Measurements from ENCODE around the gene CD70.
"Not testable (repeated sequence)": the region's sequence is repeated elsewhere in the genome, so short reads cannot be mapped to it uniquely, and the experiment has no call there.

The CD70 gene

DNA sequence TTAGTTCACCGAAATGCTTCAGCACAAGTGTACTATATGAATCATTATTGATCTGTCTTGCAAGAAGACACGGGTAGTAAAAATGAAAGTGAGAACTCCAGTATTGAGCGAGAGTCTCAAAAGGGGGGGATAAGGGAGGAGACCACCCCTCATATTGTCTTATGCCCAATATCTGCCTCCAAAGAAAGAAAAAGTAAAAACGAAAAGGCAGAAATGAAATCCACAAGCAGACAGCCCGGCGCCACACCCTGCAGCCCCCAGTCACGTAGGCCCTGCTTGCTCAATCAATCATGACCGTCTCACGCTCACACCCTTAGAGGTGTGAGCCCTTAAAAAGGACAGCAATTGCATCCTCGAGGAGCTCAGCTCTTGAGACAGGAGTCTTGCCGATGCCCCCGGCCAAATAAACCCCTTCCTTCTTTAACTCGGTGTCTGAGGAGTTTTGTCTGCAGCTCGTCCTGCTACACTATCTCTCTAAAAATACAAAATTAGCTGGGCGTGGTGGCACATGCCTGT is 10.6 kb upstream of the CD70 start:
- CTCF ChIA-PET: not testable (repeated sequence)

GRCh38 chr19:6600951-6601536 is 10.1 kb upstream of the CD70 start:
- H3K27ac ChIP-seq (ENCODE audit: extremely low read depth, low read depth, low read length); H3K4me1 ChIP-seq (ENCODE audit: control insufficient read depth, insufficient read depth, low read length); POLR2A ChIA-PET; H3K9me3 ChIP-seq (ENCODE audit: control insufficient read depth, insufficient read depth, low read depth, low read length); H3K36me3 ChIP-seq (ENCODE audit: control insufficient read depth in 2 of 2, insufficient read depth in 1 of 2, low read length in 2 of 2); H3K4me3 ChIP-seq (ENCODE audit: low read depth, low read length): not testable (repeated sequence)
- CTCF ChIA-PET: interaction anchor here (0.7 to 1.1 kb wide), 3 partner anchors 115 to 262 kb away, joined by 3 to 5 read pairs (median 4); no protein-coding TSS in a partner anchor

More for the DNA sequence above, 10.6 kb upstream of the CD70 start:
- POLR2A ChIA-PET: interaction anchor here (0.7 kb wide), 1 partner anchor 71 kb away, joined by 5 read pairs; no protein-coding TSS in a partner anchor
- H3K9me3 ChIP-seq (ENCODE audit: control insufficient read depth, insufficient read depth, low read depth, low read length); H3K4me3 ChIP-seq (ENCODE audit: low read depth, low read length); H3K27ac ChIP-seq (ENCODE audit: extremely low read depth, low read depth, low read length); H3K36me3 ChIP-seq (ENCODE audit: control insufficient read depth in 2 of 2, insufficient read depth in 1 of 2, low read length in 2 of 2); H3K4me1 ChIP-seq (ENCODE audit: control insufficient read depth, insufficient read depth, low read length): not testable (repeated sequence)
- TF ChIP-seq TRIM28 (IDR thresholded peaks at IDR 0.05; ENCODE audit: borderline replicate concordance, low read length): peak; percentile 67; the same call in 1 of the 2 replicates

DNA sequence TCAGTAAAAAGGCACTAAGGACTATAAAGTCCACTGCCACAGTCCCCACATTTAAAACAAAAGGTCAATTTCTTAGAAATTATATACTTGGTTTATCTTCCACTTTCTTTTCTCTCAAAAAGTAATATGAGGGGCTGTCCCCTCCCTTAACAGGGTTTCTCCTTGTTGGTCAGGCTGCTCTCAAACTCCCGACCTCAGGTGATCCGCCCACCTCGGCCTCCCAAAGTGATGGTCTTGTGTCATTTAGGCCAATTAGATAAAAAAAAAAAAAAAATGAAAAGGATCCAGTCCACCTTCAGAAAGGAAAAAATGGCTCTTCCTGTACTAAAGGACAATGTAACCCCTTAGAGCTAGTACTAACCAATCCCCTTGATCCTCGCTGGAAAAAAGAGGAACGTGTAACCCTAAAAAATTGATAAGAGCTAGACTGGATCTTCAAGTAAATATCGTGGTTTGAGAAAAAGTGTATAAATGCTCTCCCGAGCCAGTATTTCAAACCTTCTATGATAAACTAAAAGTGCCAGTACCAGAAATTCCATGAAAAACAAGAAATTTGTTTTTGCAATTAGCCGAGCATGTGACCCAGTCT is 9.0 kb upstream of the CD70 start:
- POLR2A ChIA-PET: interaction anchor here (0.6 kb wide), 1 partner anchor 11 kb away, joined by 8 read pairs; no protein-coding TSS in a partner anchor
- no peaks in the 10 kb centered on the region for H3K4me1 ChIP-seq (ENCODE audit: control insufficient read depth, insufficient read depth, low read length)
- no peak overlapping the region for H3K4me3 ChIP-seq (ENCODE audit: low read depth, low read length)
- no peaks in the 10 kb centered on the region for H3K9me3 ChIP-seq (ENCODE audit: control insufficient read depth, insufficient read depth, low read depth, low read length)
- peaks cover 0 to 3% of the 10 kb centered on the region in 2 experiments; a peak in 1 of 3 replicates for H3K36me3 ChIP-seq (ENCODE audit: control insufficient read depth in 2 of 2, insufficient read depth in 1 of 2, low read length in 2 of 2)
- TF ChIP-seq ZNF138 (tag by site-specific recombination; IDR thresholded peaks at IDR 0.05; ENCODE audit: borderline replicate concordance) (no peak), TRIM28 (IDR thresholded peaks at IDR 0.05; ENCODE audit: borderline replicate concordance, low read length) (no peak), ZNF571 (tag by site-specific recombination; IDR thresholded peaks at IDR 0.05) (no peak), ZSCAN30 (tag by site-specific recombination; IDR thresholded peaks at IDR 0.05) (no peak), ZNF433 (tag by site-specific recombination; IDR thresholded peaks at IDR 0.05; ENCODE audit: low read depth) (no peak), ZNF707 (tag by site-specific recombination; IDR thresholded peaks at IDR 0.05) (no peak), REPIN1 (tag by site-specific recombination; IDR thresholded peaks at IDR 0.05; ENCODE audit: low read depth) (no peak), ZNF223 (tag by site-specific recombination; IDR thresholded peaks at IDR 0.05) (no peak), ZNF544 (tag by site-specific recombination; IDR thresholded peaks at IDR 0.05) (no peak), ZNF768 (tag by site-specific recombination; IDR thresholded peaks at IDR 0.05) (no peak), ZNF677 (tag by site-specific recombination; IDR thresholded peaks at IDR 0.05) (no peak), GFI1B (tag by site-specific recombination; IDR thresholded peaks at IDR 0.05) (no peak)
- TF ChIP-seq, protein P1, sequence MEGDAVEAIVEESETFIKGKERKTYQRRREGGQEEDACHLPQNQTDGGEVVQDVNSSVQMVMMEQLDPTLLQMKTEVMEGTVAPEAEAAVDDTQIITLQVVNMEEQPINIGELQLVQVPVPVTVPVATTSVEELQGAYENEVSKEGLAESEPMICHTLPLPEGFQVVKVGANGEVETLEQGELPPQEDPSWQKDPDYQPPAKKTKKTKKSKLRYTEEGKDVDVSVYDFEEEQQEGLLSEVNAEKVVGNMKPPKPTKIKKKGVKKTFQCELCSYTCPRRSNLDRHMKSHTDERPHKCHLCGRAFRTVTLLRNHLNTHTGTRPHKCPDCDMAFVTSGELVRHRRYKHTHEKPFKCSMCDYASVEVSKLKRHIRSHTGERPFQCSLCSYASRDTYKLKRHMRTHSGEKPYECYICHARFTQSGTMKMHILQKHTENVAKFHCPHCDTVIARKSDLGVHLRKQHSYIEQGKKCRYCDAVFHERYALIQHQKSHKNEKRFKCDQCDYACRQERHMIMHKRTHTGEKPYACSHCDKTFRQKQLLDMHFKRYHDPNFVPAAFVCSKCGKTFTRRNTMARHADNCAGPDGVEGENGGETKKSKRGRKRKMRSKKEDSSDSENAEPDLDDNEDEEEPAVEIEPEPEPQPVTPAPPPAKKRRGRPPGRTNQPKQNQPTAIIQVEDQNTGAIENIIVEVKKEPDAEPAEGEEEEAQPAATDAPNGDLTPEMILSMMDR (tag by site-specific recombination; IDR thresholded peaks at IDR 0.05): no peak
- TF ChIP-seq, protein P2, sequence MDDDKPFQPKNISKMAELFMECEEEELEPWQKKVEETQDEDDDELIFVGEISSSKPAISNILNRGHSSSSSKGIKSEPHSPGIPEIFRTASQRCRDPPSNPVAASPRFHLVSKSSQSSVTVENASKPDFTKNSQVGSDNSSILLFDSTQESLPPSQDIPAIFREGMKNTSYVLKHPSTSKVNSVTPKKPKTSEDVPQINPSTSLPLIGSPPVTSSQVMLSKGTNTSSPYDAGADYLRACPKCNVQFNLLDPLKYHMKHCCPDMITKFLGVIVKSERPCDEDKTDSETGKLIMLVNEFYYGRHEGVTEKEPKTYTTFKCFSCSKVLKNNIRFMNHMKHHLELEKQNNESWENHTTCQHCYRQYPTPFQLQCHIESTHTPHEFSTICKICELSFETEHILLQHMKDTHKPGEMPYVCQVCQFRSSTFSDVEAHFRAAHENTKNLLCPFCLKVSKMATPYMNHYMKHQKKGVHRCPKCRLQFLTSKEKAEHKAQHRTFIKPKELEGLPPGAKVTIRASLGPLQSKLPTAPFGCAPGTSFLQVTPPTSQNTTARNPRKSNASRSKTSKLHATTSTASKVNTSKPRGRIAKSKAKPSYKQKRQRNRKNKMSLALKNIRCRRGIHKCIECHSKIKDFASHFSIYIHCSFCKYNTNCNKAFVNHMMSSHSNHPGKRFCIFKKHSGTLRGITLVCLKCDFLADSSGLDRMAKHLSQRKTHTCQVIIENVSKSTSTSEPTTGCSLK (tag by site-specific recombination; IDR thresholded peaks at IDR 0.05): no peak
- CTCF ChIA-PET: interaction anchor here (1.1 kb wide), 1 partner anchor 207 kb away, joined by 3 read pairs; no protein-coding TSS in a partner anchor
- H3K27ac ChIP-seq (ENCODE audit: extremely low read depth, low read depth, low read length): no peak overlapping the region
